Fibroblast of lung (primary cell): ENCODE results near the gene EIF4E2. TPM values are rescaled to one million over a fixed set of nuclear protein-coding genes. Genes with fewer than 3 reads are reported as not detected.

Experiments
- DNase-seq, 2 donors: peaks; one replicate each; pipeline versions ENCODE4 v3.0.0 to v3.0.0-alpha.2; 2010; ENCODE audit warnings: low read depth in 2 of 2
- H2AFZ ChIP-seq: 2 replicates; pipeline ENCODE4 v1.5.1; 2012; ENCODE audit warnings: low read length, control low read depth, inconsistent platforms
- H3K27ac ChIP-seq: 2 replicates; pipeline ENCODE4 v1.5.1; 2011; ENCODE audit warnings: low read length, control low read depth; ENCODE audit not compliant: insufficient read depth
- H3K27me3 ChIP-seq: 2 replicates; pipeline ENCODE4 v1.5.1; 2011; ENCODE audit warnings: mild to moderate bottlenecking, low read length; ENCODE audit not compliant: control insufficient read depth, insufficient read depth
- H3K36me3 ChIP-seq: 2 replicates; pipeline ENCODE4 v1.5.1; 2011; ENCODE audit warnings: low read length; ENCODE audit not compliant: control insufficient read depth, insufficient read depth
- H3K4me1 ChIP-seq: 2 replicates; pipeline ENCODE4 v1.5.1; 2011; ENCODE audit warnings: low read length; ENCODE audit not compliant: control insufficient read depth, insufficient read depth; ENCODE audit errors: extremely low read depth
- H3K4me2 ChIP-seq: 2 replicates; pipeline ENCODE4 v1.5.1; 2011; ENCODE audit warnings: low read length, control low read depth; ENCODE audit not compliant: insufficient read depth; ENCODE audit errors: extremely low read depth
- H3K4me3 ChIP-seq, 4 experiments: fragments of 200-600 bp in 1 of 4; sonication (generic) in 1 of 4; replicated peaks in 1 of 4; 2 replicates each; pipeline ENCODE4 v1.5.1; 2011 to 2016; ENCODE audit warnings: low read length in 4 of 4, low read depth in 3 of 4, mild to moderate bottlenecking in 3 of 4, control low read depth in 2 of 4, inconsistent platforms in 1 of 4, mixed read lengths in 1 of 4; ENCODE audit not compliant: insufficient read depth in 1 of 4; ENCODE audit errors: control extremely low read depth in 1 of 4
- H3K79me2 ChIP-seq: 2 replicates; pipeline ENCODE4 v1.5.1; 2012; ENCODE audit warnings: mild to moderate bottlenecking, low read length, inconsistent platforms; ENCODE audit not compliant: control insufficient read depth, insufficient read depth
- H3K9ac ChIP-seq: 2 replicates; pipeline ENCODE4 v1.5.1; 2011; ENCODE audit warnings: mild to moderate bottlenecking, low read length, control low read depth; ENCODE audit not compliant: insufficient read depth
- H3K9me3 ChIP-seq: 2 replicates; pipeline ENCODE4 v1.5.1; 2012; ENCODE audit warnings: low read depth, low read length; ENCODE audit not compliant: control insufficient read depth, insufficient read depth
- H4K20me1 ChIP-seq: 2 replicates; pipeline ENCODE4 v1.5.1; 2011; ENCODE audit warnings: low read length; ENCODE audit not compliant: control insufficient read depth, insufficient read depth; ENCODE audit errors: extremely low read depth
- CTCF ChIP-seq, 2 donors: IDR thresholded peaks in 1 of 2; conservative IDR thresholded peaks in 1 of 2; 1 replicate in 1 of 2; 2 replicates in 1 of 2; pipeline ENCODE4 v1.5.1; 2011 to 2012; ENCODE audit warnings: low read length in 2 of 2, control low read depth in 1 of 2, inconsistent platforms in 1 of 2, low read depth in 1 of 2, mild to moderate bottlenecking in 1 of 2
- EZH2 ChIP-seq: IDR thresholded peaks from 2 replicates; pipeline ENCODE4 v1.5.1; 2012; ENCODE audit warnings: low read length, control low read depth, mild to moderate bottlenecking; ENCODE audit errors: missing control alignments
- polyA plus RNA-seq, 2 donors: library from polyadenylated mRNA; depleted of rRNA in 1 of 2; stranded (reverse) in 1 of 2; unstranded in 1 of 2; fragments of >200 nt; gene quantifications; 2 replicates each; pipeline ENCODE4 v1.2.1, GENCODE V29; 2011 to 2012; ENCODE audit warnings: missing spikeins in 1 of 2
- total RNA-seq: library from RNA; depleted of rRNA; stranded (reverse); fragments of >200 nt; gene quantifications from 2 replicates; pipeline ENCODE4 v1.2.1, GENCODE V29; 2014

The EIF4E2 gene
- total and polyA plus RNA-seq, 2 donors (not counting 1 experiment from before 2014, with no cell fraction given), result 77.6 to 101 TPM

GRCh38 chr2:232502511-232502910 lies 48.0 kb upstream of the EIF4E2 start:
- Histone ChIP-seq H3K9ac (no peak overlapping the region), H4K20me1 (no peaks in the 10 kb centered on the region), H3K4me2 (no peak overlapping the region), H3K27ac (no peak overlapping the region), H3K36me3 (no peaks in the 10 kb centered on the region), H2AFZ (no peak overlapping the region), H3K4me3 (no peak overlapping the region), H3K27me3 (peaks cover 21% of the 10 kb centered on the region), H3K9me3 (no peaks in the 10 kb centered on the region), H3K4me1 (no peaks in the 10 kb centered on the region), H3K79me2 (no peaks in the 10 kb centered on the region)
- DNase-seq, result no peak
- TF ChIP-seq CTCF (conservative IDR thresholded peaks at IDR 0.05 in 1 of 2, IDR thresholded peaks at IDR 0.05 in 1 of 2; ENCODE audit: low read depth in 1 of 2, low read length in 2 of 2) (no peak), EZH2 (no peak)

- Histone ChIP-seq H3K4me3 (peak overlapping the region in 1 of 4 experiments; percentile 25), H3K9me3 (no peaks in the 10 kb centered on the region), H2AFZ (no peak overlapping the region), H4K20me1 (no peaks in the 10 kb centered on the region), H3K79me2 (no peaks in the 10 kb centered on the region), H3K9ac (no peak overlapping the region), H3K4me2 (peak overlapping the region; percentile 25), H3K36me3 (no peaks in the 10 kb centered on the region), H3K27me3 (peaks cover 21% of the 10 kb centered on the region), H3K27ac (no peak overlapping the region), H3K4me1 (no peaks in the 10 kb centered on the region)
- TF ChIP-seq EZH2 (peak; percentile 83), CTCF (conservative IDR thresholded peaks at IDR 0.05 in 1 of 2, IDR thresholded peaks at IDR 0.05 in 1 of 2; ENCODE audit: low read depth in 1 of 2, low read length in 2 of 2) (no peak)
- peak; percentile 15 to 38 for DNase-seq
These were observed 47.3 kb upstream of the EIF4E2 start for GRCh38 chr2:232502911-232503808.

- DNase-seq, result no peak
- no peaks in the 10 kb centered on the region for H3K36me3 ChIP-seq
- no peaks in the 10 kb centered on the region for H3K4me1 ChIP-seq
- no peaks in the 10 kb centered on the region for H3K9me3 ChIP-seq
- no peaks in the 10 kb centered on the region for H4K20me1 ChIP-seq
- H3K4me3 ChIP-seq, result no peak overlapping the region
- TF ChIP-seq CTCF (conservative IDR thresholded peaks at IDR 0.05 in 1 of 2, IDR thresholded peaks at IDR 0.05 in 1 of 2; ENCODE audit: low read depth in 1 of 2, low read length in 2 of 2) (no peak), EZH2 (peak; percentile 17)
- H3K79me2 ChIP-seq, result no peaks in the 10 kb centered on the region
- no peak overlapping the region for H2AFZ ChIP-seq
- no peak overlapping the region for H3K27ac ChIP-seq
- no peak overlapping the region for H3K9ac ChIP-seq
- H3K27me3 ChIP-seq, result peaks cover 21% of the 10 kb centered on the region
- H3K4me2 ChIP-seq, result no peak overlapping the region
These were observed 46.6 kb upstream of the EIF4E2 start for GRCh38 chr2:232503809-232504323.
